Measurements from ENCODE around the gene CCDC106. TPM values are rescaled to one million over a fixed set of nuclear protein-coding genes. Genes with fewer than 3 reads are reported as not detected.
A peak's percentile ranks its signal among the peaks of the same experiment; 100 is the strongest.

The CCDC106 gene
- total and polyA plus RNA-seq, 2 donors from 2014 or later: 22.7 to 51.9 TPM

DNA sequence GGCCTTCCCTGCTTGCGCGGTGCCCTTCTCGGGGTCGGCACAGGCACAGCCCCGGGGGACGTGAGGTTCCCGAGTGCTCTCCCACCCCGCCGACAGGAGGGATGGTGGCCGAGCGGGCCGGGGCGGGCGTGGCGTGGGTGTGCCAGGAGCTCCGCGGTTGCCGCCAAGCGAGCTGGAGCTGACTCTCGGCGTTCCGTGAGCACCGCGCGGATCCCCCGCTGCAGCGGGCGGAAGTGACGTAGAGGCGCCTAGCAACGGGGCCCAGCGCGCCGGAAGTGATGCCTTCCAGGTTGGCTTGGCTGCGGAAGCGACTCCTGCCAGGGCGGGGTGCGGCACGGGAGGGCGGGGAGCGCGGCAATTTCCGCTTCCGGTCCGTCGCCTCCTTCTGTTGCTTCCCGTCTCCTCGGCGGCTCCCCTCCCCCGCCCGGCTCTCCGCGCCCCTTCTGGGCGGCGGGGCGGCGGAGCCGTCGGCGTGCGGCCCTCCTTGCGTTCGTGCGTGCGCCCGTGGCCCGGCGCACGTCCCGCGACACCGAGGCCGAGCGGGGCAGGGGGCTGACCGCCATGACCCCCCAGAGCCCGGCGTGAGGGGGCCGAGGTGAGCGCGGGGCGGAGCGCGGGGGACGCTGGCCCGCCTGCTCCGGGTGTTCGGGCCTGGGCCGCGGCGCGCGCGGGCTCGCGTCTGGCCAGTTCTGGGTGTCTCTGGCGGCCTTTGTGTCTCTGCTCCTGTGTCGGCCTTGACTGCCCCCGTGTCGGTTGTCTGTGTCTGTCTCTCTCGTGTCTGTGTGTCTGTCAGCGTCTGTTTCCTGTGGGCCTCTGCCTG is 27.0 kb downstream of the CCDC106 start, which contains the start of gene EPN1:
Gene EPN1 (plus strand): TSS at position 386 of the 820 bp plus-strand sequence. CDS start 3,402 bp downstream, outside the sequence.
- Histone ChIP-seq H3K4me1 (ENCODE audit: control insufficient read depth in 2 of 3, insufficient read depth in 2 of 3, low read depth in 1 of 3, low read length in 3 of 3) (peaks cover 0 to 44% (median 29%) of the 10 kb centered on the region in 3 donors), H3K27me3 (ENCODE audit: control insufficient read depth, insufficient read depth, low read length) (no peaks in the 10 kb centered on the region), H3K9me3 (ENCODE audit: control insufficient read depth in 2 of 3, insufficient read depth in 1 of 3, low read length in 3 of 3) (no peaks in the 10 kb centered on the region), H3K4me3 (ENCODE audit: low read length in 3 of 3) (peak within 1 kb of the TSS; percentile 76 to 98 (median 97)), H3K27ac (ENCODE audit: low read depth in 2 of 2, low read length in 2 of 2) (peak within 1 kb of the TSS; percentile 63 to 84), H3K36me3 (ENCODE audit: control insufficient read depth in 2 of 3, insufficient read depth in 3 of 3, low read length in 3 of 3) (peaks cover 2 to 22% (median 14%) of the 10 kb centered on the region in 3 donors), H3K9ac (ENCODE audit: low read length in 3 of 3) (peak within 1 kb of the TSS; percentile 64 to 93 (median 92))
- DNase-seq (peak; percentile 98 to 99 (median 98)), FAIRE-seq (no peak)
- intact Hi-C loops (cut with DNase I): no loop called here
- TF ChIP-seq, protein P1, sequence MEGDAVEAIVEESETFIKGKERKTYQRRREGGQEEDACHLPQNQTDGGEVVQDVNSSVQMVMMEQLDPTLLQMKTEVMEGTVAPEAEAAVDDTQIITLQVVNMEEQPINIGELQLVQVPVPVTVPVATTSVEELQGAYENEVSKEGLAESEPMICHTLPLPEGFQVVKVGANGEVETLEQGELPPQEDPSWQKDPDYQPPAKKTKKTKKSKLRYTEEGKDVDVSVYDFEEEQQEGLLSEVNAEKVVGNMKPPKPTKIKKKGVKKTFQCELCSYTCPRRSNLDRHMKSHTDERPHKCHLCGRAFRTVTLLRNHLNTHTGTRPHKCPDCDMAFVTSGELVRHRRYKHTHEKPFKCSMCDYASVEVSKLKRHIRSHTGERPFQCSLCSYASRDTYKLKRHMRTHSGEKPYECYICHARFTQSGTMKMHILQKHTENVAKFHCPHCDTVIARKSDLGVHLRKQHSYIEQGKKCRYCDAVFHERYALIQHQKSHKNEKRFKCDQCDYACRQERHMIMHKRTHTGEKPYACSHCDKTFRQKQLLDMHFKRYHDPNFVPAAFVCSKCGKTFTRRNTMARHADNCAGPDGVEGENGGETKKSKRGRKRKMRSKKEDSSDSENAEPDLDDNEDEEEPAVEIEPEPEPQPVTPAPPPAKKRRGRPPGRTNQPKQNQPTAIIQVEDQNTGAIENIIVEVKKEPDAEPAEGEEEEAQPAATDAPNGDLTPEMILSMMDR (IDR thresholded peaks at IDR 0.05; ENCODE audit: borderline replicate concordance, extremely low read depth, insufficient read depth): no peak

DNA sequence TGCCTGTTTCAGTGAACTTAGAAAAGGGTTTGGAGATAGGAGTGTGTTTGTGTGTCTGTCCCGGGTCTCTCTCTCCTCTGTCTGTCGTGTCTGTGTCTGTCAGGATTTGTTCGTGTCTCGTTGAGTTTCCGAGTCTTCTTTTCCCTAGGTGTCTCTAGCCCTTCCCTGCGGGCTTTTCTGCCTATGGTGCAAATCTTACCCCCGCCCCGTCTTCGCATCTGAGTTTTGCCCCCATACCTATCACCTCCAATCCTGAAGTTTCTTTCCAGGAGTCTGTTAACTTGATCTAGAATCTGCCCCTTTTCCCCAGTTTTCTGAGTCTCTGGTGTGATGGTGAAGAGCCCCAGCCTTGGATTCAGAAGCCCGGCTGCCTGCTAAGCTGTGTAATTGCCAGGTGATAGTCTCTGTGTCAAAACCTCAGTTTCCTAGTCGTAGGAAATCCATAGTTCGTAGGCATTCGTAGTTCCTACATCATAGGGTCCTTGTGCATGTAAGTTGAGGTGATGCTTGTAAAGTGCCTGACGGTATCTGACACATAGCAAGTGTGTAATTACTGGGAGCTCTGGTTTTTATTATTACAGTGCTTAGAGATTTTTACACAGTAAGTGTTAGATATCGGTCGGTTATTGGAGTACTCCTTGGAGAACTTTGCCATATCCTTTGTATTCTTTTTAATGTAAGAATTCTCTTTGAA is 27.8 kb downstream of the CCDC106 start:
- intact Hi-C loops (cut with DNase I): no loop called here
- TF ChIP-seq, protein P1 (IDR thresholded peaks at IDR 0.05; ENCODE audit: borderline replicate concordance, extremely low read depth, insufficient read depth): no peak
- Histone ChIP-seq H3K9ac (ENCODE audit: low read length in 3 of 3) (peak overlapping the region; percentile 64 to 93 (median 92)), H3K4me1 (ENCODE audit: control insufficient read depth in 2 of 3, insufficient read depth in 2 of 3, low read depth in 1 of 3, low read length in 3 of 3) (peaks cover 0 to 48% (median 35%) of the 10 kb centered on the region in 3 donors), H3K9me3 (ENCODE audit: control insufficient read depth in 2 of 3, insufficient read depth in 1 of 3, low read length in 3 of 3) (no peaks in the 10 kb centered on the region), H3K4me3 (ENCODE audit: low read length in 3 of 3) (peak overlapping the region; percentile 76 to 98 (median 97)), H3K27ac (ENCODE audit: low read depth in 2 of 2, low read length in 2 of 2) (peak overlapping the region; percentile 63 to 84), H3K36me3 (ENCODE audit: control insufficient read depth in 2 of 3, insufficient read depth in 3 of 3, low read length in 3 of 3) (peaks cover 2 to 15% (median 15%) of the 10 kb centered on the region in 3 donors), H3K27me3 (ENCODE audit: control insufficient read depth, insufficient read depth, low read length) (no peaks in the 10 kb centered on the region)
- no peak for DNase-seq
- no peak for FAIRE-seq

DNA sequence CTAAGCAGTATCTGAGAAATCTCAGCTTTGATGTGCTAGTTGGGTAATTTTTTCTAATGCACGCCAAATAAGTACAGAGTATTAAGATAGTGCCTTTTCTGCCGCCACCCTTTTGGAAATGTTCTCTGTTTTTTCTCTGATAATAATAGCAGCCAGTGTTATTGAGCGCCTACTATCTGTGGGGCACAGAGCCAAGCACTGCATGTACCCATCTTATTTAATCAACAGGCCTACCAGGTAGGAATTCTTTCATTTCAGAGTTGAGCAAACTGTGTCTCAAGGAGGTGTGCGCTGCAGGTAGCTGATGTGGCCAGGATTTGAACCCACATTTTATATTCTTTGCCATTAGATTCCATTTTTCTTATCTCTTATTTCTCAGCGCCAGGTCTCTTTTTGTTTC is 28.4 kb downstream of the CCDC106 start:
- H3K4me1 ChIP-seq (ENCODE audit: control insufficient read depth in 2 of 3, insufficient read depth in 2 of 3, low read depth in 1 of 3, low read length in 3 of 3): peaks cover 0 to 54% (median 40%) of the 10 kb centered on the region in 3 donors
- peaks cover 2 to 15% (median 15%) of the 10 kb centered on the region in 3 donors for H3K36me3 ChIP-seq (ENCODE audit: control insufficient read depth in 2 of 3, insufficient read depth in 3 of 3, low read length in 3 of 3)
- H3K4me3 ChIP-seq (ENCODE audit: low read length in 3 of 3): peak overlapping the region in 2 of 3 donors; percentile 97 to 98
- no peak for FAIRE-seq
- intact Hi-C loops (cut with DNase I): no loop called here
- peak overlapping the region in 2 of 3 donors; percentile 38 to 92 for H3K9ac ChIP-seq (ENCODE audit: low read length in 3 of 3)
- no peaks in the 10 kb centered on the region for H3K27me3 ChIP-seq (ENCODE audit: control insufficient read depth, insufficient read depth, low read length)
- TF ChIP-seq, protein P1 (IDR thresholded peaks at IDR 0.05; ENCODE audit: borderline replicate concordance, extremely low read depth, insufficient read depth): no peak
- peak overlapping the region in 1 of 2 donors; percentile 15 for H3K27ac ChIP-seq (ENCODE audit: low read depth in 2 of 2, low read length in 2 of 2)
- no peak for DNase-seq
- H3K9me3 ChIP-seq (ENCODE audit: control insufficient read depth in 2 of 3, insufficient read depth in 1 of 3, low read length in 3 of 3): no peaks in the 10 kb centered on the region
